Measurements from ENCODE around the gene ITFG2.
A peak's percentile ranks its signal among the peaks of the same experiment; 100 is the strongest.

Gene ITFG2

DNA sequence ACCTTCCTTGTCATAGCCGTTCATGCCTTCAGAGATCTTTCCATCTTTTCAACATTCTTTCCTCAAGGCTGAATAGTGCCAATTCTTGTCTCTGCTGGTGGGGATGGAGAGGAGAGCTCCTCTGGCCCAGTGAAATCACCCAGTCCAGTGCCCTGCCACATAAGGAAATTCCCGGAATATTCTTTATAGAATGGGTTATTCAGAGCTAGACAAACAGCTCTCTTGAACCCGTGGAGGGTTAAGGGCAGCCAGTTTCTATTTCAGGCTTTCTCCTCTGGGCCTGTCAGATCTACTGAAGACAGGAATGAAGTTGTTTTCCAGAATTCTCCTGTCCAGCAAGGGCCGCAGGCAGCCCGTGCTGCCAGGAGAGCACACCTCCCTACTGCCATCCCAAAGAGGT is 30.5 kb downstream of the ITFG2 start:
- no peak overlapping the region for H3K4me3 ChIP-seq (ENCODE audit: low read length in 2 of 2)
- H3K27ac ChIP-seq (ENCODE audit: low read depth in 2 of 2, low read length in 2 of 2), result no peak overlapping the region
- H3K36me3 ChIP-seq (ENCODE audit: control insufficient read depth in 2 of 2, insufficient read depth in 2 of 2, low read length in 2 of 2), result peaks cover 0 to 18% of the 10 kb centered on the region in 2 donors
- H3K4me1 ChIP-seq (ENCODE audit: control insufficient read depth in 2 of 2, insufficient read depth in 2 of 2, low read length in 2 of 2), result no peaks in the 10 kb centered on the region
- H3K9me3 ChIP-seq (ENCODE audit: control insufficient read depth in 2 of 2, low read length in 2 of 2), result no peaks in the 10 kb centered on the region
- H3K9ac ChIP-seq (ENCODE audit: low read depth in 1 of 2, low read length in 2 of 2), result no peak overlapping the region
- no peaks in the 10 kb centered on the region for H3K27me3 ChIP-seq (ENCODE audit: control insufficient read depth in 2 of 2, insufficient read depth in 2 of 2, low read length in 2 of 2)

- Histone ChIP-seq H3K27ac (ENCODE audit: low read depth in 2 of 2, low read length in 2 of 2) (no peak overlapping the region), H3K4me3 (ENCODE audit: low read length in 2 of 2) (no peak overlapping the region), H3K27me3 (ENCODE audit: control insufficient read depth in 2 of 2, insufficient read depth in 2 of 2, low read length in 2 of 2) (no peaks in the 10 kb centered on the region), H3K36me3 (ENCODE audit: control insufficient read depth in 2 of 2, insufficient read depth in 2 of 2, low read length in 2 of 2) (peaks cover 0 to 17% of the 10 kb centered on the region in 2 donors), H3K9me3 (ENCODE audit: control insufficient read depth in 2 of 2, low read length in 2 of 2) (no peaks in the 10 kb centered on the region), H3K4me1 (ENCODE audit: control insufficient read depth in 2 of 2, insufficient read depth in 2 of 2, low read length in 2 of 2) (peaks cover 0 to 3% of the 10 kb centered on the region in 2 donors), H3K9ac (ENCODE audit: low read depth in 1 of 2, low read length in 2 of 2) (no peak overlapping the region)
Measured at GRCh38 chr12:2844786-2845185, 32.3 kb downstream of the ITFG2 start.

DNA sequence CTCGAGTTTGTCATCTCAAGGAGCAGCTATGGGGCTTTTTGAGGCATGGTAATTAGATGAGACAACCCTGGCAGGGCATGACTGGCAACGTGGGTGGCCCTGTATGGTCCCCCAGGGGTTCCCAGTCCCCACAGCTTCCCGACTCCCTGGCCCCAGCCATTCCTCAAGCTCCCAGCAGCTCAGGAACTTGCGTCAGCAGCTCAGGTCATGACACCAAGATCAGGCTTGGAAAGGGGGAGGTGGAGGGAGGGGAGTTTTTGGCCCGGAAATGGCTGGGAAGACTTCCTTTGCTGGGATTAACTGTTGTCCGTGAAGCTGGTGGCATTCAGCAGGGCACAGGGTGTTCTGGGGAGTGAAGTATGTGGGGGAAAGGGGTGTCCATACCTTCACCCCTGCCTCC is 32.8 kb downstream of the ITFG2 start:
- Histone ChIP-seq H3K4me3 (ENCODE audit: low read length in 2 of 2) (no peak overlapping the region), H3K9me3 (ENCODE audit: control insufficient read depth in 2 of 2, low read length in 2 of 2) (no peaks in the 10 kb centered on the region), H3K9ac (ENCODE audit: low read depth in 1 of 2, low read length in 2 of 2) (no peak overlapping the region), H3K4me1 (ENCODE audit: control insufficient read depth in 2 of 2, insufficient read depth in 2 of 2, low read length in 2 of 2) (peaks cover 0 to 5% of the 10 kb centered on the region in 2 donors), H3K27me3 (ENCODE audit: control insufficient read depth in 2 of 2, insufficient read depth in 2 of 2, low read length in 2 of 2) (no peaks in the 10 kb centered on the region), H3K27ac (ENCODE audit: low read depth in 2 of 2, low read length in 2 of 2) (no peak overlapping the region), H3K36me3 (ENCODE audit: control insufficient read depth in 2 of 2, insufficient read depth in 2 of 2, low read length in 2 of 2) (peaks cover 0 to 17% of the 10 kb centered on the region in 2 donors)

- no peaks in the 10 kb centered on the region for H3K27me3 ChIP-seq (ENCODE audit: control insufficient read depth in 2 of 2, insufficient read depth in 2 of 2, low read length in 2 of 2)
- no peaks in the 10 kb centered on the region for H3K9me3 ChIP-seq (ENCODE audit: control insufficient read depth in 2 of 2, low read length in 2 of 2)
- H3K9ac ChIP-seq (ENCODE audit: low read depth in 1 of 2, low read length in 2 of 2), result no peak overlapping the region
- H3K36me3 ChIP-seq (ENCODE audit: control insufficient read depth in 2 of 2, insufficient read depth in 2 of 2, low read length in 2 of 2), result peaks cover 0 to 5% of the 10 kb centered on the region in 2 donors
- no peak overlapping the region for H3K4me3 ChIP-seq (ENCODE audit: low read length in 2 of 2)
- H3K4me1 ChIP-seq (ENCODE audit: control insufficient read depth in 2 of 2, insufficient read depth in 2 of 2, low read length in 2 of 2), result peaks cover 7 to 24% of the 10 kb centered on the region in 2 donors
- no peak overlapping the region for H3K27ac ChIP-seq (ENCODE audit: low read depth in 2 of 2, low read length in 2 of 2)
Measured at GRCh38 chr12:2851931-2852330, 39.5 kb downstream of the ITFG2 start.

DNA sequence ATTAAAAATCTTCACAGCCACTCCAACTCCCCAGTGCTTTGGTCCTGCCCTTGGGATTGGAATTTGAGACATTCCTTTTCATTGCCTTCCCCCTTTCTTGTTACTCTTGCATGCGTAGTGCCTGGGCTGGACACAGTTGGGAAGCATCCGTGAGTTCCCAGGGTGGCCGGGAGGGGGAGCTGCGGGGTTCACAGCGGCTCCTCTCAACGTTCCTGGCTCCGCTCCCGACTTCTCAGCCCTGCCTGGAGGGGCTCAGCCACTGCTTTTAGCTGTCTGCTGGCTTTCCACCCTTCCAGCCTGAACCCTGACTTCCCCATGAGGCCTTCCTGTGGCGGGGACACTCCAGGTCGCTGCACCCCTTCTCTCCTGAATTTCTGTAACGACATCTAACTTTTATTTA is 41.2 kb downstream of the ITFG2 start:
- Histone ChIP-seq H3K9ac (ENCODE audit: low read depth in 1 of 2, low read length in 2 of 2) (no peak overlapping the region), H3K27me3 (ENCODE audit: control insufficient read depth in 2 of 2, insufficient read depth in 2 of 2, low read length in 2 of 2) (no peaks in the 10 kb centered on the region), H3K4me1 (ENCODE audit: control insufficient read depth in 2 of 2, insufficient read depth in 2 of 2, low read length in 2 of 2) (peaks cover 7 to 24% of the 10 kb centered on the region in 2 donors), H3K4me3 (ENCODE audit: low read length in 2 of 2) (no peak overlapping the region), H3K9me3 (ENCODE audit: control insufficient read depth in 2 of 2, low read length in 2 of 2) (no peaks in the 10 kb centered on the region), H3K27ac (ENCODE audit: low read depth in 2 of 2, low read length in 2 of 2) (no peak overlapping the region), H3K36me3 (ENCODE audit: control insufficient read depth in 2 of 2, insufficient read depth in 2 of 2, low read length in 2 of 2) (peaks cover 0 to 11% of the 10 kb centered on the region in 2 donors)

DNA sequence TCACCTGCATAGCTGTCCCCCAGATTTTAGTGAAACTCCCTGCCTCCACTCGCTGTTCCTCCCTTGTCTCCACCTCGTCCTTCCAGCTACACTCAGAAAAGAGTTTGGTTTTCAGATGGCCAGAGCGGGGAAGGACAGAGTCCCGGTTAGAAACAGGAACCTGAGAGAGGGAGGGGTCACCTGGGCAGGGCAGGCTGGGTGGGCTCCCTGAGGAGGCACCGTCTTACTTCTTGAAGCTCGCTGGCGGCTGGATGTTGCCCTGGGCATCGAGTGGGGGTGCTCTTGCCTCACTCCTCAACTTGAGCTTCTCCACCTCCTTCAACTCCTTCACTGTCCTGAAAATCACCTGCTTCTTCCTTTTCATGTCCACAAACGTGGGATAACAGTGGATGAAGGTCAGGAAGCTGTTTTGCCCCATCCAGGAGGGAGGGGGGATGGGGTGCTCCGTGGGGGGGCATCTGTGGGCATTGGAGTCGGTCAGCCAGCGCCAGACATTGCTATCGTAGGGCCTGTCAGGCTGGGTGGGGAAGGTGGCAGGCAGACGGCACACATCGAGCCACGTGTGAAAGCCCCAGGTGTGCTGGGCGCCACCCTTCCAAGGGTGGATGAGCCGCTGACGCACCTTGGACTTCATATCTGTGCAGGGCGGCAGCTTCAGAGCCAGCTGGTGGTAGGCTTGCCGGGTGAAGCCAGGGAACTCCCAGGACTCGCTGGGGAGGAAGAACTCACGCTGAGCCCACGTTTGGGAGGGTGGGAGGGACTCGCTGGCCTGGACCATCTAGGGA is 42.4 kb downstream of the ITFG2 start:
- Histone ChIP-seq H3K9ac (ENCODE audit: low read depth in 1 of 2, low read length in 2 of 2) (peak overlapping the region; percentile 41 to 60), H3K27me3 (ENCODE audit: control insufficient read depth in 2 of 2, insufficient read depth in 2 of 2, low read length in 2 of 2) (no peaks in the 10 kb centered on the region), H3K4me1 (ENCODE audit: control insufficient read depth in 2 of 2, insufficient read depth in 2 of 2, low read length in 2 of 2) (peaks cover 7 to 20% of the 10 kb centered on the region in 2 donors), H3K4me3 (ENCODE audit: low read length in 2 of 2) (peak overlapping the region in 1 of 2 donors; percentile 9), H3K36me3 (ENCODE audit: control insufficient read depth in 2 of 2, insufficient read depth in 2 of 2, low read length in 2 of 2) (peaks cover 2 to 11% of the 10 kb centered on the region in 2 donors), H3K27ac (ENCODE audit: low read depth in 2 of 2, low read length in 2 of 2) (peak overlapping the region; percentile 72 to 74), H3K9me3 (ENCODE audit: control insufficient read depth in 2 of 2, low read length in 2 of 2) (no peaks in the 10 kb centered on the region)

- no peak overlapping the region for H3K9ac ChIP-seq (ENCODE audit: low read depth in 1 of 2, low read length in 2 of 2)
- no peaks in the 10 kb centered on the region for H3K27me3 ChIP-seq (ENCODE audit: control insufficient read depth in 2 of 2, insufficient read depth in 2 of 2, low read length in 2 of 2)
- peaks cover 2 to 11% of the 10 kb centered on the region in 2 donors for H3K36me3 ChIP-seq (ENCODE audit: control insufficient read depth in 2 of 2, insufficient read depth in 2 of 2, low read length in 2 of 2)
- H3K4me1 ChIP-seq (ENCODE audit: control insufficient read depth in 2 of 2, insufficient read depth in 2 of 2, low read length in 2 of 2), result peaks cover 7 to 19% of the 10 kb centered on the region in 2 donors
- H3K4me3 ChIP-seq (ENCODE audit: low read length in 2 of 2), result peak overlapping the region in 1 of 2 donors; percentile 9
- H3K9me3 ChIP-seq (ENCODE audit: control insufficient read depth in 2 of 2, low read length in 2 of 2), result no peaks in the 10 kb centered on the region
- H3K27ac ChIP-seq (ENCODE audit: low read depth in 2 of 2, low read length in 2 of 2), result no peak overlapping the region
Measured at GRCh38 chr12:2855546-2855945, 43.1 kb downstream of the ITFG2 start.

- H3K27ac ChIP-seq (ENCODE audit: low read depth in 2 of 2, low read length in 2 of 2), result no peak overlapping the region
- H3K4me1 ChIP-seq (ENCODE audit: control insufficient read depth in 2 of 2, insufficient read depth in 2 of 2, low read length in 2 of 2), result peaks cover 7 to 19% of the 10 kb centered on the region in 2 donors
- peaks cover 2 to 11% of the 10 kb centered on the region in 2 donors for H3K36me3 ChIP-seq (ENCODE audit: control insufficient read depth in 2 of 2, insufficient read depth in 2 of 2, low read length in 2 of 2)
- H3K27me3 ChIP-seq (ENCODE audit: control insufficient read depth in 2 of 2, insufficient read depth in 2 of 2, low read length in 2 of 2), result no peaks in the 10 kb centered on the region
- no peak overlapping the region for H3K4me3 ChIP-seq (ENCODE audit: low read length in 2 of 2)
- no peaks in the 10 kb centered on the region for H3K9me3 ChIP-seq (ENCODE audit: control insufficient read depth in 2 of 2, low read length in 2 of 2)
- H3K9ac ChIP-seq (ENCODE audit: low read depth in 1 of 2, low read length in 2 of 2), result no peak overlapping the region
Measured at GRCh38 chr12:2856051-2856450, 43.6 kb downstream of the ITFG2 start.

DNA sequence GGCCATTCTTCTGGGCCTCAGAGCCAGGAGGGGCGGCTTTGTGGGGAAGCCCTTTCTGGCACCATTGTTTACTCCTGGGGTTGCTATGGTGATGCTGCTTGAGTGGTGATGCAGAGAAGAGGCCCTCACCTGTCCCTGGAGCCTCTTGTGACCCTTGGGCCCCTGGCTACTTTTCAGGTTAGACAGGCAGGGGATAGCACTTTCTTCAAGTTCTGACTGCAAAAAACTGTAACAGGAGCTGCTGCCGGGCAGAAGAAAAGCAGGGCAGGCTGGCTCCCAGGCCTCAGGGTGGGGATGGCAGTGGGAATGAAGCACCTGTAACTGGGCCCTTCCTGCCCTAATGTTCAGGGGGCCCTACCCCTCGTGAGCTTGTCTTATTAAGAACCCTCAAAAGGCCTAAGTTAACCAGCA is 44.6 kb downstream of the ITFG2 start, which contains the start of gene TEX52:
Gene TEX52, minus strand, starts transcription at position 19 of the 411 bp plus-strand sequence. Its CDS starts 13 bp downstream, at position 6.
- H3K9me3 ChIP-seq (ENCODE audit: control insufficient read depth in 2 of 2, low read length in 2 of 2), result no peaks in the 10 kb centered on the region
- peaks cover 7 to 19% of the 10 kb centered on the region in 2 donors for H3K4me1 ChIP-seq (ENCODE audit: control insufficient read depth in 2 of 2, insufficient read depth in 2 of 2, low read length in 2 of 2)
- no peak within 1 kb of the TSS for H3K27ac ChIP-seq (ENCODE audit: low read depth in 2 of 2, low read length in 2 of 2)
- peaks cover 2 to 11% of the 10 kb centered on the region in 2 donors for H3K36me3 ChIP-seq (ENCODE audit: control insufficient read depth in 2 of 2, insufficient read depth in 2 of 2, low read length in 2 of 2)
- H3K9ac ChIP-seq (ENCODE audit: low read depth in 1 of 2, low read length in 2 of 2), result no peak within 1 kb of the TSS
- H3K4me3 ChIP-seq (ENCODE audit: low read length in 2 of 2), result no peak within 1 kb of the TSS
- no peaks in the 10 kb centered on the region for H3K27me3 ChIP-seq (ENCODE audit: control insufficient read depth in 2 of 2, insufficient read depth in 2 of 2, low read length in 2 of 2)

DNA sequence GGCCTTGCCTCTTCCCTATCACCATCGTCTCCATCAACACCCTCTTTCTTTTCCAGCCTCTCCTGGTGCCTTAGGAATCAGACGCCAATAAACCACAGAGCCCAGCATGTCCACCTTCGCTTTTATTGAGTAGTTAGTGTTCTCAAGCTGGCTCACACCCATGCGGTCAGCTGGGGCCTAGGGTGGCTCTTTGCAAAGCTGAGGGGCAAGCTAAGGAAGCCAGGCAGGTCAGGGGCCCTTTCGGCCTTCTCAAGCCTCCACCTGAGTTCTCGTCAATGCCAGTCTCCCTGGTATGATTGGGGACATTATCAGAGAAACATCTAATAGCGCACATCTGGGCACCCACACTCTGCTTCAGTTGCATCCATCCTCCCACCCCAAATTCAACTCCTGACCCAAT is 45.1 kb downstream of the ITFG2 start:
- Histone ChIP-seq H3K4me1 (ENCODE audit: control insufficient read depth in 2 of 2, insufficient read depth in 2 of 2, low read length in 2 of 2) (peaks cover 7 to 19% of the 10 kb centered on the region in 2 donors), H3K36me3 (ENCODE audit: control insufficient read depth in 2 of 2, insufficient read depth in 2 of 2, low read length in 2 of 2) (peaks cover 2 to 11% of the 10 kb centered on the region in 2 donors), H3K4me3 (ENCODE audit: low read length in 2 of 2) (no peak overlapping the region), H3K27ac (ENCODE audit: low read depth in 2 of 2, low read length in 2 of 2) (no peak overlapping the region), H3K9me3 (ENCODE audit: control insufficient read depth in 2 of 2, low read length in 2 of 2) (no peaks in the 10 kb centered on the region), H3K9ac (ENCODE audit: low read depth in 1 of 2, low read length in 2 of 2) (no peak overlapping the region), H3K27me3 (ENCODE audit: control insufficient read depth in 2 of 2, insufficient read depth in 2 of 2, low read length in 2 of 2) (no peaks in the 10 kb centered on the region)

Measured in mucosa of rectum (tissue), 2 donors.